HTR-8/SVneo (cell line): ENCODE measurements around the gene CLN3.
"Not testable (repeated sequence)": the region's sequence is repeated elsewhere in the genome, so short reads cannot be mapped to it uniquely, and the experiment has no call there.

Experiments
- DNase-seq: peaks from one replicate; pipeline ENCODE4 v3.0.0; 2011; ENCODE audit warnings: low spot score, mixed read lengths; ENCODE audit not compliant: insufficient read length
- FAIRE-seq: peaks from 2 replicates; lab custom pipeline; 2011; peaks lifted over from hg19 to GRCh38; lab: Jason Lieb, UNC

CLN3 gene

DNA sequence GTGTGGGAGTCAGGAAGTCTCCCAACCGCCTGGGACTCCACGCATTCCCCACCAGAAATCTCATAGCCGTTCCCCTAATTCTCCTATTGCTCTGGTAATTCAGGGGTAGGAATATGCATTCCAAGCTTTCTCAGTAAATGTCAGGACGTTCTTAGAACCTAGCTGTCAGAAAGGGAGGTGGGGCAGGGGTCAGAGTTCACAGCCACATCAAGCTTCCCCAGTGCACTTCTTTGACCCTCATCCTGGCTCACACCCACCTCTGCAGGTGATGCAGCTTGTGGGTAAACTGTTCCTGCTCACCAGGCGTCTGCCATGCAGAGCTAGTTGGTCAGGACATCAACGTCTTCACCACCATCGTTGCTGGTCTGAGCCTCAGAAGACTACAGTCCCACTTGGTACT is 28.8 kb upstream of the CLN3 start:
- DNase-seq (no peak), FAIRE-seq (no peak)

DNA sequence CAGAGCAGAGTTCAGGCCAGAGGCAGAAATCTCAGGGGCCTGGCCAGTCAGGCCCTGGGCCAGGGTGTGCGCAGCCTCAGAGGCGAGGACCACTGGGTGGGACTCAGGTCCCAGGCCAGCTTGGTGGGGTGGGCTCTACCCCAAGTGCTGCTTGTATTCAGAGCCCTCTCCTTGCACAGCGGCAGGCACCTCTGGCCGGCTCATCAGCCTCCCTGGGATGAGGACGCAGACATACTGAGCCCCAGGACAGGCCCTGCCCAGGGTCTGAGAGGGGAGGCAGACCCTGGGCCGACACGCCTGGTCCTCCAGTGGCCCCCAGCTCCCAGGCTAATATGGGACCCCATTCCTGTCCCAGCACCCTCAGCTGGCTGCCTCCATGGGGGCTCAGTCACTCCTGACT is 22.4 kb upstream of the CLN3 start:
- no peak for FAIRE-seq
- no peak for DNase-seq

DNA sequence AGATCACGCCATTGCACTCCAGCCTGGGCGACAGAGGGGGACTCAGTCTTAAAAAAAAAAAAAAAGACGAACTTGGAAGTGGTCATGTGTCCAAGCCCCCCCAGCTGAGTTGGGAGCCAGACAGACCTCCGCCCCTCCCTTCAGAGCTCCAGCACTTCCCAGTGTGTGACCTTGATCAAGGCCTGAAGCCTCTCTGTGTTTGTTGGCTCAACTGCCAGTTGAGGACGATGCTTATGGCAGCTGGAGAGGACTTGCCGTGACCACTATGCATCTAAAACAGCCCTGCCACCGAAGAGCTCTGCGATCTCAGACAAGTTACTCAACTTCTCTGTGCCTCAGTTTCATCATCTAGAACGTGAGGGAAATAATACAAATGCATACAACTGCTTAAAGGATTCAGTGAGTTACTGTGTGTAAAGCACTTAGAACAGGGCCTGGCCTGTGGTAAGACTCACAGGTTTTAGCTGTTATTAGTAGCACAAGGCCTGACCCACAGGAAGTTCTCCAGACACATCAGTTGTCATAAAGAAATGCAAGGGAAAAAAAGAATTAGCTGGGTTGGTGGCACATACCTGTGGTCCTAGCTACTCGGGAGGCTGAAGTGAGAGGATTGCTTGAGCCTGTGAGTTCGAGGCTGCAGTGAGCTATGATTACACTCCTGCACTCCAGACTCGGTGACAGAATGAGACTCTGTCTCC is 21.8 kb upstream of the CLN3 start:
- DNase-seq (no peak), FAIRE-seq (no peak)

DNA sequence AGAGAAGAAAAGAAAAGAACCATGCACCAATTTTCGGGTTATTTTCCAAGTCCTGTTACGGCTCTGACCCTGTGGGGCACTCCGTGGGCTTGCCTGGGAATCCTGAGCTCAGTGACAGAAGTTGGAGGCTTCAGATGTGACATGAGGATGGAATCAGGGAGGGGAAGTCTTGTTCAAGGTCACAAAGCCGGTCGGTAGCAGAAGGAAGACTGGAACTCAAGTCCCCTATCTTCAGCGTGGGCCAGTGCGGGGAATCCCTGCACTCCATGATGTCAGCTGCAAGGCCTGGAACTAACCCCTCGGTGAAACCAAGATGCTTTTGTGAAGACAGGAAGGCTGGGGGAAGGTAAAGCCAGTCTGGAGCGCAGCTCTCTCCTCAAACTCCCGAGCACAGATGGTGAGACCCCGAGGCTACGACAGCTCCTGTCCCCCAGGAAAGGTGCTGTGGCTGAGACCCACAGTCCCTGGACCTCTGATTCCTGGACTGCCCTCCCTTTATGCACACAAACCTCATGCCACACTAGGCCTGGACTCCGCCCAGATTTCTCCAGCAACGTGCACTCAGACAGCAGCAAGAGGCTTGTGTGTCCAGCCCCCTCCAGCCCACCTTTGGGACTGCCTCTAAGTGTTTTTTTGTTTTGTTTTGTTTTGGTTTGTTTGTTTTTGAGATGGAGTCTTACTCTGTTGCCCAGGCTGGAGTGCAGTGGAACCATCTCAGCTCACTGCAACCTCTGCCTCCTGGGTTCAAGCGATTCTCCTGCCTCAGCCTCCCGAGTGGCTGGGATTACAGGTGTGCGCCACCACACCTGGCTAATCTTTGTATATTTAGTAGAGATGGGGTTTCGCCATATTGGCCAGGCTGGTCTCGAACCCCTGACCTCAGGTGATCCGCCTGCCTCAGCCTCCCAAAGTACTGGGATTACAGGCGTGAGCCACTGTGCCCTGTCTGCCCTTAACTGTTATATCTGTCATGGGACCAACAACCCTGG is 20.2 kb upstream of the CLN3 start:
- DNase-seq, result no peak
- FAIRE-seq, result no peak

DNA sequence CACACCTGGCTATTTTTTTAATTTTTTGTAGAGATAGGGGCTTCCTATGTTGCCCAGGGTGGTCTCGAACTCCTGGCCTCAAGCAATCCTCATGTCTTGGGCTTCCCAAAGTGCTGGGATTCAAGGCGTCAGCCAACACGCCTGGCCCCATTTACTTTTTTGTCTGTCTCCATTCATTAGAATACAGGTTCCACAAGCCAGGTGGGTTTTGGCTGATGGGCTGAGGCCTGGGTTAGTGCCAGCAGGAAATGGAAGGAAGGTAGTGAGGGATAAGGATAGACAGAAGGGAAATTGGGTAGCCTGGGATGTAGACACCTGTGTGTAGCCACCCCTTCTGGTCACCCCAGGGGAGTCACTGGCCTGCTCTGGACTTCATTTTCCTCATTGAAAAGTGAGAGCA is 19.2 kb upstream of the CLN3 start:
- DNase-seq (no peak), FAIRE-seq (no peak)

DNA sequence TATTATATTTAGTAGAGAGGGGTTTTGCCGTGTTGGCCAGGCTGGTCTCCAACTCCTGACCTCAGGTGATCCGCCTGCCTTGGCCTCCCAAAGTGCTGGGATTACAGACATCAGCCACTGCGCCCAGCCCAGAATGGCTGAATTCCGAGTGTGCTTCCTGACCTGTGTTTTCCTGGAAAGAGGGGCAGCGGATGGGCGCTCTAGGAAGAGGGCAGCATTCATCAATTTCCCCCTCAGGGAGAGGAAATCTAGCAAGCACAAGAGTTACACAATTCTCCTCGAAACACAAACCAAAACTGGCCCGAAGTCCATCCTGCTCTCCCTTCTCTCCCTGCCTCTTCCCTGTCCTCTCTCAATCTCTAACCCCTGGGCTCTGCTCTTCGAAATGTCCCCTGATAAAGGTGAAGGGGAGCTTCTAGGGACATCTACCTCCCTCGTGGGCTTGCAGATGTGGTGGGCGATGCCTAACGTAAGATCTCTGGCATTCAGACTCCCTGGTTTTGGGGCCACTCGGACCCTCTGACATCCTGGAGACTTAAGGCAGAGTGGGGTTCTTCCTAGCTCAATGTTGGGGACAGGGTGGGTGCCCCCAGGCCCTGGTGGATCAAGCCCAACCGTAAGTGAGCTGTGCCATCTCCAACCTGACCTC is 13.7 kb upstream of the CLN3 start:
- no peak for DNase-seq

DNA sequence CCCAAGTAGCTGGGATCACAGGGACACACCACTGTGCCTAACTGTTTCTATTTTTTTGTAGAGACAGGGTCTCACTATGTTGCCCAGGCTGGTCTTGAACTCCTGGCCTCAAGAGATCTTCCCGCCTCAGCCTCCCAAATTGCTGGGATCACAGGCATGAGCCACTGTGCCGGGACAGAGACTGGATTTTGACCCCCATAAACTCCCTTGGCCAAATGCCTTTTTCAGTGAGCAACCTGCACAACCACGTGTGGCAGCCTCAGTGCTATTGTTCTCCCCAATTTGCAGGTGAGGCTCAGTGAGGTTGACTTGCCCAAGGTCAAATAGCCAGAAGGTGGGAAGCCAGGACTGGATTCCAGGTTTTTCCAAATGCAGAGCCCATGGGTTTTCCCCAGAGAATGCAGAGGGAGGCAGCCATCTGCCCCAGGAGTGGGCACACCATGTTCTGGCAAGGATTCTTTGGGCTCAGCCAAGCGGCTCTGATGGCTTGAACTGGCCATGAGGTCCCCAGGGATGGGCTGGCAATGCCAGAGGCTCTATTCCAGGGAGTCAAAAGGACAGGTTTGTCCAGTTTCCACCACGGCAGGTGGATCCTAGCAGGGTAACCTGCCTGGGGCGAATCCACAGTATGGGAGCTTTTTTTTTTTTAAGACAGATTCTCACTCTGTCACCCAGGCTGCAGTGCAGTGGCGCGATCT is 13.0 kb upstream of the CLN3 start:
- DNase-seq, result no peak
- no peak for FAIRE-seq

More for the DNA sequence above, 13.7 kb upstream of the CLN3 start:
- FAIRE-seq, result no peak

DNA sequence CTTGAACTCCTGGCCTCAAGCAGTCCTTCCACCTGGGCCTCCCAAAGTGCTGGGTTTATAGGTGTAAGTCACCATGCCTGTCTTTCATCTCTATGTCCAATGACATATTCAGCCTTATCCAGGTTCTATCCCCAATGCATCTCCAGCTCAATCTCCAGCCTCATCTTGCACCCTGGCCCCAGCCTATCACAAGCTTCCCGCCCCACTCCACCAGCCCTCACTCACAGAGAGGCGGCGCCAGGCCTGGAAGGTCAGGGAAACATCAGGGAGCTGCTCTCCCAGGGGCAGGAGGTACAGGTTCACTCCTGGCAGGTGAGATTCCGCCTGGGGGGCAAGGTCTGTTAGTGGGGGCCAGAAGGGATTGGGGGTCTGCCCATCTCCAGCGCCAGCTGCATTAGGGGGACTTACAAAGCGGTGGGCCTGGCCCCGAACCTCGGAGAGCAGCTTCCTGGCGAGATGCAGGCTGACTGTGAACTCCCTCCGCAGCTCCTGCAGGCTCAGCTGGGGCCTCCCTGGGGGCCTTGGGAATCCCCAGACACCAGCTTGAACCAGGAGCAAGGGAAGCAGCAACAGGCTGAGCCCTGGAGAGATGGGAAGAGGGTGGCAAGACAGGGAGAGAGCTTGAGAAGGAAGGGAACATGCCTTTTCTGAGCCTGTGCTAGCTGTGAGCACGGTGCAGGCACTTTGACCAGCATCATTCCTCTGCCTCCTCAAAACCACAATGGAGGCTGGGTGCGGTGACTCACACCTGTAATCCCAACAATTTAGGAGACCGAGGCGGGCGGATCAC is 11.8 kb upstream of the CLN3 start:
- DNase-seq, result no peak
- no peak for FAIRE-seq

DNA sequence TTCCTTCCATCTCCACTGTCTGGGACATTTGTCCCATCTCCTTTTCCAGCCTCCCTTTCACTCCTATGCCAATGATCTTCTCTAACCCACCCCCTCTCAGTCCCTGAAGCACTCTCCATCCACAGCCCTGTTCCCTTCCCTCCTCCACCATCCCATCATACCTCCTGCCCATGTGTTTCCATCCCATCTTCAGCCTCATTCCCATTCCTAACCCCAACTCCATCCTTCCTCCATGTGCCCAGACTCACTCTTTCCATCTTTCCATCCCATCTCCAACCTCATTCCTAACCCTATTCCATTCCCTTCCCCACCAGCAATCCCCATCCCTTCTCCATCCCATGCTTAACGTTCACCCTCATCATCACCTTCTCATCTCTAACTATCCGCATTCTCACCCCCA is 10.4 kb upstream of the CLN3 start:
- FAIRE-seq, result no peak

DNA sequence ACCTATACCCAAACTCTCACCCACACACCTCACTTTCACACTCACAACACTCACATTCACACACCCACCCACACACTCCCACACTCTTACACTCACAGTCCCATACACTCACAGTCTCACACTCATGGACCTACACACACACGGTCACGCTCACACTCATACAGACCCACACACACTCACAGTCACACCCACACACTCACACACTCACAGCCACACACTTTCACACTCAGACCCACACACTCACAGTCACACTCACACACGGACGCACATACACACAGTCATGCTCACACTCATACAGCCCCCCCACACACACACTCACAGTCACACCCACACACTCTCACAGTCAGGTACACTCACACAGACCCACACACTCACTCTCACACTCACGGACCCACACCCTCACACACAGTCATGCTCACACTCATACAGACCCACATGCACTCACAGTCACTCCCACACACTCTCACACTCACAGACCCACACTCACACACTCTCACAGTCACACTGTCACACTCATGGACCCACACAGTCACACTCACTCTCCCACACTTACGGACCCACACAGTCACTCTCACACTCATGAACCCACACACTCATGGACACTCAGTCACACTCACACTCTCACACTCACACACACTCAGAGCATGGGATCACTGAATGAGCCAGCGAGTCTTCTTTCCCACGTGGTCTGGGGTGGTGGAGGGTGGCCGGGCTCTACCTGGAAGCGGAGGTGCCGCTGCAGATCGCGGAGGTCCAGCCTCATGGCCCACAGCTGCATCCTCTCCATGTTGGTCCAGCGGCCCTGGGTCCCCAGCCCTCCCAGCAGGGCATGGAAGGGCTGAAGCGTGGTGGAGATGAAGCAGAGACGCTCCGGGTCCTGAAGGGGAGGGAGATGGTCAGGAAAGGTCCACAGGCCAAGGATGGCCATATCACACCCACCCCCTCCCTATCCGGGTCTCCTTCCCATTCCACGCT is 9.7 kb upstream of the CLN3 start:
- FAIRE-seq, result peak; percentile 93
- DNase-seq, result no peak

More for the DNA sequence above, 10.4 kb upstream of the CLN3 start:
- DNase-seq, result no peak

DNA sequence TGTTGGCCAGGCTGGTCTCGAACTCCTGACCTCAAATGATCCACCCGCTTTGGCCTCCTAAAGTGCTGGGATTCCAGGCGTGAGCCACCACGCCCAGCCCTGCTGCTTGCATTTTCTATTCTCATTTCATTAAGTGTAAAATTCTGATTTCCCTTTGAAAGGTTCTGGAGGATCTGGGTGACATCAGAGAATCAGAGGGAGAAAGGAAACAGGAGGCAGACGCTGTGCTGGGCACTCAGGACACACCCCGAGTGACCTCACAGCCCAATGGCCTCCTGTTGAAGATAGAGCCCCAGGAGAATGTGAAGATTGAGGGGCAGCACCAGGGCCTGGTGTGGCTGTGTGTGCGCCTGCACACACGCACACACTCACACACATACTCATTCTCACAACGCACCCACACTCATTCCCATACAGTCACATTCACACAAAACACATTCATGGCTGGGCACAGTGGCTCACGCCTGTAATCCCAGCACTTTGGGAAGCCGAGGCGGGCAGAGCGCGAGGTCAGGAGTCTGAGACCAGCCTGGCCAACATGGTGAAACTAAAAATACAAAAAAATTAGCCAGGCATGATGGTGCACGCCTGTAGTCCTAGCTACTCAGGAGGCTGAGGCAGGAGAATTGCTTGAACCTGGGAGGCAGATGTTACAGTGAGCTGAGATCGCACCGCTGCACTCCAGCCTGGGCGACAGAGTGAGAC is 8.8 kb upstream of the CLN3 start:
- FAIRE-seq, DNase-seq: not testable (repeated sequence)

DNA sequence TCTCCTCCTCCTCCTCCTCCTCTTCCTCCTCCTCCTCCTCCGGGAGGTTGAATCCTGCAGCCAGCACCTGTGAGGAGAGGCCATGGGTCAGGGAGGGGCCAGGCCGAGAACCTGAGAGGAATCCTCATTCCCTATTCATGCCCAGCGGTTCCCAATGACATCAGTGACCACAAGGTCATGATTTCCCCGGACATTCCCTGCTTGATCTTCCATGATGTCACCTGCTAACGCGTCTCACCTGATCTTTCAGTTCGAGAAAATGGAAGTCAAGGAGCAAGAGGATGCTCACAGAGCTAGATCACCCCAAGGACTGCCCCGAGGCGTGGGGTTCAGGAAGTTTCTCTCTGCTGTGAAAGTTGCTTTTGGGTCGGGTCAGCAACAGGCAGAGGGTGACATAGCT is 8.0 kb upstream of the CLN3 start:
- no peak for FAIRE-seq

DNA sequence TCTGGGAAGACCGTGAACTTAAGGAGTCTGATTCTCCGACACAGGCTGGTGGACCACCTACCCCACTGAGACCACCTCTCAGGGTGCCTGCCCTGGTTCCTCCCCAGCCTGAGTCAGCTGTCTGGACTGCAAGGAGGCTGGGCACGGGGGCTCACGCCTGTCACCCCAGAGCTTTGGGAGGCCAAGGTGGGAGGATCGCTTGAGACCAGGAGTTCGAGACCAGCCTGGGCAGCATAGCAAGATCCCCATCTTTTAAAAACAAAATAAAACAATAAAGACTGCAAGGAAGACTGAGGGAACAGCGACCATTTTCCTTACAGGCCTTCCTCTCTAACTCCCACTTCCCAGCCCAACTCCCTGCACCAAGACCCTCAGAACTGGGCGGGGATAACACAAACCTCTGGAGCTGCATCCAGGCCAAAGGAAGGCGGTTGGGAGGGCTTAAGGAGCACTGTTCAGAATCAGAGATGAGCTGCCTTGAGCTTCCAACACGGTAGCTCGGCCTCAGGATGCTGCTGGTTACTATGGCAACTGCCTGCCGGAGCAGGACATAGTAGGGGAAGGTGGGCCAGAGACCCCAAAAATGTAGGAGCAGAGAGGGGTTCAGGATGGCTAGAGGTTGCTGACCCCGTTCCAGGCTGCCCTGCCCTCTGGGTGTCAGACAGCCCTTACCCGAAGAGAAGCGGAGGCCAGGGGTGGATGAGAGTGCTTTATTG is 7.0 kb upstream of the CLN3 start:
- FAIRE-seq (no peak), DNase-seq (no peak)

More for the DNA sequence above, 8.0 kb upstream of the CLN3 start:
- no peak for DNase-seq

DNA sequence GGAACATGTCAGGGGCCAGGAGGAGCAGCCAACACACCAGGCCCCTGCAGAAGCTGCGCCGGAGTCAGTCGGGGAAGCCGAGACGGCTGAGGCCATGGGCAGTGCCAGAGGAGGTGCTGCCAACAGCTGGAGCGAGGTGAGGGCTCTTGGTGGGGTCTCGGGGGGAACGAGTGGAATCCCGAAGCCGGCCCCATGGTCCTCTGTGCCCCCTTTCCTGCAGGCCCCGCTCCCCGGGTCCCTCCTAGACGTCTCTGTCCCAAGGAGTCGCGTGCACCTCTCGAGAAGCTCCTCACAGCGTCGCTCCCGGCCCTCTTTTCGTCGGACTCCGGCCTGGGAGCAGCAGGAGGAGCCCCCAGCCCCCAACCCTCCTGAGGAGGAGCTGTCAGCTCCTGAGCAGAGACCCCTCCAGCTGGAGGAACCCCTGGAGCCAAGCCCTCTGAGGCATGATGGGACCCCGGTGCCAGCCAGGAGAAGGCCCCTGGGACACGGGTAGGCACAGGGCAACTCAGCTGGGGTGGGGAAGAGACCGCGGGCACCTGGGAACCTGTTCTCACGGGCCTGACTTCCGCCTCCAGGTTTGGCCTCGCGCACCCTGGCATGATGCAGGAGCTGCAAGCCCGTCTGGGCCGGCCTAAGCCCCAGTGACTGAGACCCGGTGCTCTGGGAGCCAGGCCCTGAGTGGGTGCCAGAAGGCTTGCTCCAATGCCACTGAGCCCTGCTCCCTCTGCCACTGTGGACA is 6.2 kb upstream of the CLN3 start:
- no peak for FAIRE-seq
- DNase-seq, result no peak

DNA sequence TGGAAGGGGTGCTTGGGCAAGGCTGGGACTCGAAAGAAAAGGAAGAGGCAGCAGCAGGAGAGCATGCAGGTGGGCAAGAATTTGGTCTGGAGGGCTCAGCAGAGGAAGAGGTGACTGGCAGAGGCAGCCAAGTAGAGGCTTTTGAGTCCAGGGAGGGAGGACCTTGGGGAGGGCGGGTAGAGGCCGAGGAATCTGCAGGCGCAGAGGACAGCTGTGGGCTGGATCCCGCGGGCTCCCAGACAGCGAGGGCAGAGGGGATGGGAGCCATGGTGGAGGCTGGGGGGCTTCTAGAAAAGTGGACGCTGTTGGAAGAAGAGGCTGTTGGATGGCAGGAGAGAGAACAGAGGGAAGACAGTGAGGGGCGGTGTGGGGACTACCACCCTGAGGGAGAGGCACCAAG is 5.5 kb upstream of the CLN3 start:
- DNase-seq (no peak), FAIRE-seq (no peak)

DNA sequence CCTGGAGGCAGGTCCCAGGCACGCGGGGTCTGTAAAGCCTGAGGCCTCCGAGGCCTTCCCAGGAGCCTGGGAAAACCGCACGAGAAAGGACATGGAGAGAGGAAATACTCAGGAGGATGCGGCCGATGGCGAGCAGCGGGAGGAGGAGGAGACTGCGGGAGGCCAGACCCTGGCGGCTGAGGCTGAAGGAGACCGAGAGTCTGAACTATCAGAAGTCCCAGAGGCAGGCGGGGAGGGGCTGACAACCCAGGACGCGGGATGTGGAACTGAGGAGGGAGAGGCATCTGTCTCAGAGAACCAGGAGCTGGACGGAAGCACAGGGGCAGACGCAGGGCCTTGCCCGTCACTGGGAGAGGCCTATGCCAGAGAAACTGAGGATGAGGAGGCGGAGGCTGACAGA is 5.0 kb upstream of the CLN3 start:
- FAIRE-seq (no peak), DNase-seq (no peak)
